PC-3 (cell line): ENCODE measurements around the gene CHRNA4. TPM values are rescaled to one million over a fixed set of nuclear protein-coding genes. Genes with fewer than 3 reads are reported as not detected.

ENCODE experiments used
- ATAC-seq: fragments of 200-7000 bp; cut with Tn5 transposase; 2 replicates; pipeline ENCODE4 v1.9.1; 2020; ENCODE audit warnings: mild to moderate bottlenecking, moderate library complexity
- BruUV-seq: library from RNA; stranded (reverse); fragments of 400-500 nt; replicated peaks from 2 replicates; lab custom pipeline; 2021; lab: Mats Ljungman, UMichigan
- CTCF ChIA-PET: fragments of 300-600 bp; sonication (Branson Sonifier 250); formaldehyde crosslinking; loops from one replicate; lab custom pipeline; 2022; ENCODE audit warnings: antibody characterized with exemption; lab: Charles Lee
- POLR2A ChIA-PET: fragments of 300-600 bp; sonication (Branson Sonifier 250); formaldehyde crosslinking; loops from one replicate; lab custom pipeline; 2022; ENCODE audit warnings: antibody characterized with exemption; ENCODE audit not compliant: unreplicated experiment; lab: Charles Lee
- DNase-seq: peaks from one replicate; pipeline ENCODE4 v3.0.0-alpha.2; 2015
- H2AFZ ChIP-seq: fragments of 300-600 bp; sonication (generic); 2 replicates; pipeline ENCODE4 v1.6.0; 2016; ENCODE audit warnings: antibody characterized with exemption, low read length
- H3F3A ChIP-seq: fragments of 300-600 bp; sonication (generic); one replicate; pipeline ENCODE4 v1.6.0; 2017; ENCODE audit warnings: antibody characterized with exemption, low read length, control low read depth, mild to moderate bottlenecking; ENCODE audit not compliant: unreplicated experiment
- H3K27ac ChIP-seq: fragments of 300-600 bp; sonication (generic); 2 replicates; pipeline ENCODE4 v1.5.1; 2016; ENCODE audit warnings: mild to moderate bottlenecking, low read length
- H3K27me3 ChIP-seq: fragments of 300-600 bp; sonication (generic); 2 replicates; pipeline ENCODE4 v1.6.1; 2016; ENCODE audit warnings: low read length, mixed read lengths
- H3K36me3 ChIP-seq: fragments of 300-600 bp; sonication (generic); 2 replicates; pipeline ENCODE4 v1.6.1; 2016; ENCODE audit warnings: low read depth, mixed run types, low read length, mixed read lengths
- H3K4me1 ChIP-seq: fragments of 300-600 bp; sonication (generic); 2 replicates; pipeline ENCODE4 v1.5.1; 2016; ENCODE audit warnings: low read length; ENCODE audit not compliant: insufficient read depth
- H3K4me2 ChIP-seq: fragments of 300-600 bp; sonication (generic); 2 replicates; pipeline ENCODE4 v1.6.0; 2016; ENCODE audit warnings: low read length
- H3K4me3 ChIP-seq: fragments of 300-600 bp; sonication (generic); 2 replicates; pipeline ENCODE4 v1.5.1; 2016; ENCODE audit warnings: mild to moderate bottlenecking, low read length, mixed read lengths
- H3K79me2 ChIP-seq: fragments of 300-600 bp; sonication (generic); 2 replicates; pipeline ENCODE4 v1.6.1; 2017; ENCODE audit warnings: low read length, mixed read lengths
- H3K9ac ChIP-seq: fragments of 300-600 bp; sonication (generic); 2 replicates; pipeline ENCODE4 v1.6.0; 2016; ENCODE audit warnings: mild to moderate bottlenecking, low read length
- H3K9me2 ChIP-seq: fragments of 300-600 bp; sonication (generic); replicated peaks from 2 replicates; pipeline ENCODE4 v1.6.1; 2016; ENCODE audit warnings: mixed run types, low read length, mixed read lengths
- H3K9me3 ChIP-seq: fragments of 300-600 bp; sonication (generic); 2 replicates; pipeline ENCODE4 v1.6.1; 2016; ENCODE audit warnings: low read length, mixed read lengths
- H4K20me1 ChIP-seq: fragments of 300-600 bp; sonication (generic); 2 replicates; pipeline ENCODE4 v1.6.1; 2016; ENCODE audit warnings: low read length, mixed read lengths
- CTCF ChIP-seq: fragments of 300-600 bp; sonication (generic); conservative IDR thresholded peaks from 2 replicates; pipeline ENCODE4 v1.5.1; 2017; ENCODE audit warnings: antibody characterized with exemption, low read depth, mild to moderate bottlenecking, low read length
- EZH2 ChIP-seq: fragments of 300-600 bp; sonication (generic); IDR thresholded peaks from one replicate; pipeline ENCODE4 v1.6.1; 2017; ENCODE audit warnings: antibody characterized with exemption, mild to moderate bottlenecking, low read length; ENCODE audit not compliant: unreplicated experiment
- EZH2phosphoT487 ChIP-seq: fragments of 300-600 bp; sonication (generic); IDR thresholded peaks from 2 replicates; pipeline ENCODE4 v1.6.1; 2018; ENCODE audit warnings: mild to moderate bottlenecking, antibody characterized with exemption, low read length, borderline replicate concordance
- intact Hi-C: fragments of 100-400 bp; cut with micrococcal nuclease; formaldehyde crosslinking; loops from 2 replicates; pipeline ENCODE4 v1.9.0; 2023
- total RNA-seq: library from RNA; depleted of rRNA; stranded (reverse); fragments of >200 nt; gene quantifications from 2 replicates; pipeline ENCODE4 v1.2.3, GENCODE V29; 2014

CHRNA4 gene
- total RNA-seq, 1 experiment from 2014 or later, result not detected

- H3F3A ChIP-seq, result no peaks in the 10 kb centered on the region
- peaks cover 9% of the 10 kb centered on the region; the same call in 1 of the 2 replicates for H3K9me3 ChIP-seq
- H3K9me2 ChIP-seq, result no peaks in the 10 kb centered on the region
- H4K20me1 ChIP-seq, result no peaks in the 10 kb centered on the region
- ATAC-seq (no peak), DNase-seq (no peak)
- no peaks in the 10 kb centered on the region for H3K36me3 ChIP-seq
- H3K79me2 ChIP-seq, result no peaks in the 10 kb centered on the region
- no peak overlapping the region for H3K27ac ChIP-seq
- H3K4me1 ChIP-seq, result no peaks in the 10 kb centered on the region
- TF ChIP-seq CTCF (no peak), EZH2phosphoT487 (no peak), EZH2 (no peak)
- intact Hi-C loops, result no loop called here
- H3K9ac ChIP-seq, result no peak overlapping the region
- ChIA-PET CTCF (no interaction called here), POLR2A (no interaction called here)
- peaks cover 53% of the 10 kb centered on the region for H3K27me3 ChIP-seq
- H3K4me2 ChIP-seq, result no peak overlapping the region
- no peak overlapping the region for H3K4me3 ChIP-seq
- BruUV-seq, result no TSS peak
- no peak overlapping the region for H2AFZ ChIP-seq
These were observed 25.3 kb upstream of the CHRNA4 start for GRCh38 chr20:63386491-63386890.

GRCh38 chr20:63385819-63386218 is 24.7 kb upstream of the CHRNA4 start:
- H3K4me1 ChIP-seq, result no peaks in the 10 kb centered on the region

More at GRCh38 chr20:63385819-63386218, 24.7 kb upstream of the CHRNA4 start:
- H3K4me2 ChIP-seq, result no peak overlapping the region
- no peak overlapping the region for H3K27ac ChIP-seq
- POLR2A ChIA-PET, result no interaction called here
- no peak overlapping the region for H2AFZ ChIP-seq
- no peak overlapping the region for H3K9ac ChIP-seq
- no peaks in the 10 kb centered on the region for H3K9me2 ChIP-seq
- H3K4me3 ChIP-seq, result no peak overlapping the region
- DNase-seq (no peak), ATAC-seq (no peak)
- peaks cover 53% of the 10 kb centered on the region for H3K27me3 ChIP-seq
- intact Hi-C loops, result no loop called here
- H3K36me3 ChIP-seq, result no peaks in the 10 kb centered on the region
- TF ChIP-seq EZH2phosphoT487, result no peak
- TF ChIP-seq EZH2, result no peak
- no peak for TF ChIP-seq CTCF
- CTCF ChIA-PET, result no interaction called here
- no peaks in the 10 kb centered on the region for H4K20me1 ChIP-seq
- no peaks in the 10 kb centered on the region for H3F3A ChIP-seq
- peaks cover 9% of the 10 kb centered on the region; the same call in 1 of the 2 replicates for H3K9me3 ChIP-seq
- no peaks in the 10 kb centered on the region for H3K79me2 ChIP-seq
- BruUV-seq, result no TSS peak
